GM12891 (cell line): ENCODE data around the gene ATXN1.
A peak's percentile ranks its signal among the peaks of the same experiment; 100 is the strongest.

Source experiments
- DNase-seq: peaks from one replicate; pipeline ENCODE4 v3.0.0; 2011; ENCODE audit warnings: low spot score; ENCODE audit not compliant: insufficient read length
- FAIRE-seq: peaks from 2 replicates; lab custom pipeline; 2011; peaks lifted over from hg19 to GRCh38; lab: Jason Lieb, UNC
- PAX5 ChIP-seq: IDR thresholded peaks from 2 replicates; pipeline ENCODE4 v1.6.1; 2011; ENCODE audit warnings: low read length, moderate library complexity, mild to moderate bottlenecking; ENCODE audit not compliant: insufficient read depth, severe bottlenecking
- POLR2A ChIP-seq: IDR thresholded peaks from 2 replicates; pipeline ENCODE4 v1.6.1; 2011; ENCODE audit warnings: low read depth, low read length, control low read depth
- POLR2AphosphoS5 ChIP-seq: IDR thresholded peaks from 2 replicates; pipeline ENCODE4 v1.6.1; 2011; ENCODE audit warnings: low read depth, low read length, control low read depth
- POU2F2 ChIP-seq: IDR thresholded peaks from 2 replicates; pipeline ENCODE4 v1.6.1; 2011; ENCODE audit warnings: low read depth, mild to moderate bottlenecking, control low read depth, low read length, moderate library complexity
- SPI1 ChIP-seq: IDR thresholded peaks from 2 replicates; pipeline ENCODE4 v1.6.1; 2011; ENCODE audit warnings: low read depth, low read length, control low read depth
- TAF1 ChIP-seq: IDR thresholded peaks from 2 replicates; pipeline ENCODE4 v1.6.1; 2011; ENCODE audit warnings: low read depth, low read length, control low read depth

ATXN1 gene

DNA sequence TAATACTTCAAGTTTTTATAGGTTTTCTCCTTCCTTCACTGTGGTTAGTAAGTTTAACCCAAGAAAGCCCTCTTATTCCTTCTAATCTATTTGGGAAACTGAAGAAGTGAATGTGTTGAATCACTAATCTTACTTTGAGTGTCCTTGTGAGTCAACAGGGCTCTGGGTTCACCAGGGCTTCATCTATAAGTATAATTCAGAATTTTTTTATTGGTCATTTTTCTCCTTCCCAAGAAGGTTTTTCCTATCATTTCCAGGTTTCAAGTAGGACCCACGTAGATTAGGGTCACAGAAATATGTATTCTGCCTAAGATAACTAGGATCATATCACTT is 191.1 kb downstream of the ATXN1 start:
- no peak for TF ChIP-seq SPI1
- no peak for TF ChIP-seq TAF1
- TF ChIP-seq POLR2AphosphoS5, result no peak
- TF ChIP-seq PAX5, result no peak
- no peak for TF ChIP-seq POU2F2
- no peak for TF ChIP-seq POLR2A
- DNase-seq, result no peak
- no peak for FAIRE-seq

DNA sequence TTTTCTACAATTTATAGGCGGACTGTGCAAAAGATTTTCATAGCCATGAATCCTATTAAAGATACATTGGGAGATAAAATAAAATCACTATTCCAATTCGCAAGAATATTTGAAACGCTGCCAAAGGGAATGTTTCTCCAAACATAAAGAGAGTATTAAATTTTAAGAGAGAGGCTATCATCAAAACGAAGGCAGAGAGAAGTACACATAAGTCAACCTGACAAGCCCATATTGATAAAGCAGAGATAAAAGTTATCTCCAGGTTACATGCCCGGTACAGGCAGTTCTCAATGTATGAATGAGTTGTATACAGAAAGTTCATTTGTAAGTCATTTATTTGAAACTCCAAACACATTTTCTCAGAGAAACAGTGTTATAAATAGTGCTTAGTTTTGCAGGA is 193.1 kb downstream of the ATXN1 start:
- FAIRE-seq, result no peak
- TF ChIP-seq POLR2A (no peak), TAF1 (no peak), POU2F2 (no peak), SPI1 (no peak), POLR2AphosphoS5 (no peak), PAX5 (no peak)

DNA sequence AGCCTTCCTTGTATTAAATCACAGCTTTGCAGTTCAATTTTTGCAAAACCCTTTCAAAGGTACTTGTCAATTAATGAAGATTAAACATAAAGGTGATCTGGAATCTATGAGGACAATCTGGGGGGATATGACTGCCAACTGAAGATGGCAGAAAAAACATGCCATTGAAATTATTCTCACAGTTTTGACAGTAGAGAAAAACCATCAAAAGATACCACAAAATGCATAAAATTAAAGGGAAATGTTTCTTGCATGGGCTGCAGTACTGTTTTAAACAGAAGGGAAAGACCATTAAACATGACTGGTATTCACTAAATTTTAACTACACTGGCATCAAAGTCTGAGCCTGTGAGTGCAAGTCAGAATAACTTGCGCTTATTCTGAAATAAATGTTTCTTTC is 194.2 kb downstream of the ATXN1 start:
- no peak for DNase-seq
- TF ChIP-seq TAF1, result no peak
- no peak for TF ChIP-seq POU2F2
- TF ChIP-seq POLR2AphosphoS5, result no peak
- TF ChIP-seq PAX5, result no peak
- no peak for FAIRE-seq

More for the DNA sequence above, 193.1 kb downstream of the ATXN1 start:
- no peak for DNase-seq

DNA sequence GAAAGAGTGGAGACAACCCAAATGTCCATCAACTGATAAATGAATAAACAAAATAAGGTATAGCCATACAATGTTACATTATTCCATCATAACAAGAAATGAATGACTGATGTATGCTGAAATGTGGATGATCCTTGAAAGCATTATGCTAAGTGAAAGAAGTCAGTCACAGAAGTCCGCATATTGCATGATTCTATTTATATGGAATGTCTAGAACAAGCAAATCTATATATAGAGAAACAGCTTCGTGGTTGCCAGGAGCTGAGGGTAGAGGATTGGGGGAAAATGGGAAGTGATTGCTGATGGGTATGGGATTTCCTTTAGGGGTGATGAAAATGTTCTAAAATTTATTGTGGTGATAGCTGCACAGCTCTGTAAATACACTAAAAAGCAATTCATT is 196.8 kb downstream of the ATXN1 start:
- DNase-seq (no peak), FAIRE-seq (no peak)
- TF ChIP-seq POLR2A, result no peak
- TF ChIP-seq SPI1, result no peak
- TF ChIP-seq PAX5, result no peak
- no peak for TF ChIP-seq POU2F2
- TF ChIP-seq TAF1, result no peak
- TF ChIP-seq POLR2AphosphoS5, result no peak

DNA sequence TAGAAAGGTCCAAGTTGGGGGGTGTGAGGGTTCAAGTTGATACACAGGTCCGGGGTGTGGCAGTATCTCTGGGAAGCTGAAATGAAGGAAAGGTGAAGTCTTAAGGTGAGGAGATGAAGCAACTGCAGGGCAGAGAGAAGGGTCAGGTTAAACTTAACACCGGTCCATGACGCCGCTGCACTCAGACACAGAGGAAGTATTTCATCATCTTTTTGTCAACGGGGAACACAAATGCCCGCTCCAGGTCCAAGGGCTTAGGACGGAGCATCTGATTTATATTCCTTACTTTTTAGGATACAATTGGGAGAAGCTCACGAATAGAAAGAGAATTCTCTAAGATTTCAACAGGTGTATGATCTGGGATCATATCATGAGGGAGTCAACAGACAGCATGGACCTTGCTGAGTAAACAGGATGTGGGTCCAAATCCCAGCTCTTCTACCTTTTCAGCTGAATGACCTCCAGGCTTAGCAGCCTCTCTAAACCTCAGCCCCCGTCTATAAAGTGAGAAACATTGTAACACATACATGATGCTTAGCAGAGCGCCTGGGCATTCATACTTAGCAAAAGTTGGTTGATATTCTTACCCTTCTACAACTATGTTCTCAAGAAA is 197.5 kb downstream of the ATXN1 start:
- FAIRE-seq, result no peak
- TF ChIP-seq PAX5, result no peak
- no peak for TF ChIP-seq TAF1
- TF ChIP-seq POLR2A, result no peak
- TF ChIP-seq POLR2AphosphoS5, result no peak
- TF ChIP-seq POU2F2, result no peak
- TF ChIP-seq SPI1, result no peak
- DNase-seq, result no peak

DNA sequence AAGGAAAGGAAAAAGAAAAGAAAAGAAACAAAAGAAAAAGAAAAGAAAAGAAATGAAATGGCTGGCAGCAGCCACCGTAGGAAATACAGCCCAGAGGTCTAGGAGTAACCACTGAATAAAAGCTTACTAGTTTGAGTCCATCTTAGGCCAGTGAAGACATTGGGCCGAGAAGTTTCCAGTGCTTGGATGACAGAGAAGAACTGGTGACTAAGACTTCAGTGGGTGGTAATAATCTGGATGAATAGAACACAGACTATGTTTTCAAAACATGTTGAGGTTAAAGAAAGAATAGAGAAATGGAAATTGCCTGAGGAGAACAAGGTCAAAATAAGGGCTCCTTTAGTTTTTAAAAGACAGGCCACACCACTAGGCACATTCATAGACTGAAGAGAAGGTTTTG is 198.8 kb downstream of the ATXN1 start:
- no peak for TF ChIP-seq POLR2A
- no peak for TF ChIP-seq TAF1
- FAIRE-seq, result no peak
- no peak for DNase-seq

DNA sequence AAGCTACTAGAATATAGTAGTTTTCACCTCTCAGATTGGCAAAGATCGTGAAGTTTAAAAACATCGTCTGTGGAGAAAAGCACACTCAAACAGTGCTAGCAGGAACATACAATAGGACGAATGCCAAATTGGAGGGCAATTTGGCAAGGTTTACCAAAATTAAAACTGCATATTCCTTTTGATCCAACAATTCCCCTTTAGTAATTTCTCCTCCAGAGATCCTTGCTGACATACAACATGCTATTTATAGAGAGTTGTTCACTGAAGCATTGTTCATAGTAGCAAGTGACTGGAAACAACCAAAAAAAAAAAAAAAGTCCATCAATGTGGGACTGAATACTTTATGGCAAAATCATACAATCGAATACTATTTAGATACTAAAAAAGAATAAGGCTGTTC is 202.2 kb downstream of the ATXN1 start:
- DNase-seq, result no peak
- FAIRE-seq, result peak; percentile 13
- TF ChIP-seq POLR2AphosphoS5, result no peak
- TF ChIP-seq SPI1, result no peak
- no peak for TF ChIP-seq POLR2A
- TF ChIP-seq PAX5, result no peak
- no peak for TF ChIP-seq POU2F2
- TF ChIP-seq TAF1, result no peak

DNA sequence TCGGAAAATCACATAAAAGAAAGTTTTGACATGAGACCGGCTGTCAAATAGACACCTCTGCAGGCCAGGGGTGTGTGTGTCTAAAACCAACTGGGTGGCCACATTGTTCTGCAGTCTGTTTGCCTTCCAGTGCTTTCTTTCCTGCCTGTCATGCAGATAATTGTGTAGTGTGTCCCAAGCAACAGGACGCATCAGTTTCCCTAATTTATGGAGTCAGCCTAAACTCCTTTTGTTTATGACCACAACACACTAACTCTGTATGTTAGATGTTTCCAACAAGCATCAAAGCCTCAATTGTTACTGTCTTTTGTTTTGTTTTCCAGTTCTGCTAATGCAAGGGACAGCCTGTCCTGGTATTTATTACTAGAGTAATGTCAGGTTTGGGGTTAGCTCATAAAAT is 205.7 kb downstream of the ATXN1 start:
- FAIRE-seq (peak; percentile 40), DNase-seq (no peak)
- no peak for TF ChIP-seq POLR2A
- no peak for TF ChIP-seq POLR2AphosphoS5
- no peak for TF ChIP-seq SPI1
- no peak for TF ChIP-seq POU2F2
- no peak for TF ChIP-seq TAF1
- no peak for TF ChIP-seq PAX5

DNA sequence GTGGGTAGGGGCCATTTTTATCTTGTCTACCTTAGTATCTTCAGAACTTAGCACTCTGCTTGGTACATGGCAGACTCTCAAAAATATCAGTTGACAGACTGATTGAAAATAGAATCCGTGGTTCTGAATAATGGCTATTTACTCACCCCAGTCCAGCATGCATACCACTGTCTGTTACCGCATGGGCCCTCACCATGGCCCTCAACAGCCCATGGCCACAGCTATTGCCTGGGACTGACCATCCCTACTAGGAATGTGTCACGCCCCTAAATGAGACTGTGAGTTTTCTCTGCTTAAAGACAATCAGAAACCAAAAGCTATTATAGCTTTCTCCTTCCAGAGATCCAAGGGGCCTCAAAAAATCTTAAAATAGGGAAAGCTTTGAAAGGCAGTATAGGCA is 207.7 kb downstream of the ATXN1 start:
- TF ChIP-seq POLR2AphosphoS5, result no peak
- no peak for TF ChIP-seq SPI1
- no peak for TF ChIP-seq POU2F2
- TF ChIP-seq TAF1, result no peak
- TF ChIP-seq POLR2A, result no peak
- no peak for TF ChIP-seq PAX5
- FAIRE-seq (no peak), DNase-seq (no peak)

DNA sequence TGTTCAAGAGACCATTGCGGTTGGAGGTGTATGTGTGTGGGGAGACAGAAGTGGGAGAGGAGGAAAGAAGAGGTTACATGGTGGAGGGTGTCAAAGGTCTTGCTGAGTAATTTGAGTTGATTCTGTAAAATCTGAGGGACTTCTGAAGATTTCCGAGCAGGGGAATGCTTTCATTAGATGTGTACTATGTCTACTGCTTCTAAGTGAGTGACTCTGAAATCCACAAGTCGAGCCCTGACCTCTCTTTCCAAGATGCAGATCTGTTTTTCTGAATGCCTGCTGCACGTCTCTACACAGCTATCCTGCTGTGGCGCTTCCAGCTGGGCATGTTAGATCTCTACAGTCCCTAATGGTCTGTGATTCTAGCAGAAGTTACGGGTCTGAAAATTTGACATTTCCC is 209.8 kb downstream of the ATXN1 start:
- no peak for TF ChIP-seq POLR2A
- DNase-seq (no peak), FAIRE-seq (no peak)

DNA sequence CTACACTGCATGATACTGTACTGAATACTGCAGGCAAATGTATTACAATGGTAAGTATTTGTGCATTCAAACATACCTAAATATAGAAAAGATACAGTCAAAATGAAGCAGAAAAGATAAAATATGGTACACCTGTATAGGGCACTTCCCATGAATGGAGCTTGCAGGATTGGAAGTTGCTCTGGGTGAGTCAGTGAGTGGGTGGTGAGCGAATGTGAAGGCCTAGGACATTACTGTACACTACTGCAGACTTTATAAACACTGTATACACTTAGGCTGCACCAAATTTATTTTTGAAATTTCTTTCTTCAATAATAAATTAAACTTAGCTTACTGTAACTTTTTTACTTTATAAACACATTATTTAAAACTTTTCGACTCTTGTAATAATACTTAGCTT is 213.1 kb downstream of the ATXN1 start:
- no peak for TF ChIP-seq POLR2AphosphoS5
- TF ChIP-seq SPI1, result no peak
- no peak for TF ChIP-seq POLR2A
- DNase-seq (no peak), FAIRE-seq (no peak)
